Keratinocyte (primary cell): Measurements from ENCODE around the gene FANK1. TPM values are rescaled to one million over a fixed set of nuclear protein-coding genes. Genes with fewer than 3 reads are reported as not detected.

Experiments used
- DNase-seq: peaks from one replicate; pipeline ENCODE4 v3.0.0-alpha.2; 2011; ENCODE audit warnings: low read depth, missing footprints, low spot score
- FAIRE-seq: peaks from 2 replicates; lab custom pipeline; 2011; peaks lifted over from hg19 to GRCh38; lab: Jason Lieb, UNC
- H2AFZ ChIP-seq: 2 replicates; pipeline ENCODE4 v1.6.0; 2012; ENCODE audit warnings: low read length, control low read depth, inconsistent platforms; ENCODE audit not compliant: control insufficient read depth
- H3K27ac ChIP-seq: 2 replicates; pipeline ENCODE4 v1.5.1; 2011; ENCODE audit warnings: low read length; ENCODE audit not compliant: control insufficient read depth, insufficient read depth
- H3K27me3 ChIP-seq: 3 replicates; pipeline ENCODE4 v1.6.0; 2011; ENCODE audit warnings: low read length; ENCODE audit not compliant: control insufficient read depth, insufficient read depth; ENCODE audit errors: extremely low read depth
- H3K36me3 ChIP-seq, 2 experiments: 2 replicates in 1 of 2; 3 replicates in 1 of 2; pipeline ENCODE4 v1.5.1; 2011; ENCODE audit warnings: low read length in 2 of 2, mild to moderate bottlenecking in 1 of 2; ENCODE audit not compliant: control insufficient read depth in 2 of 2, insufficient read depth in 2 of 2; ENCODE audit errors: extremely low read depth in 1 of 2
- H3K4me1 ChIP-seq: 3 replicates; pipeline ENCODE4 v1.5.1; 2011; ENCODE audit warnings: low read length; ENCODE audit not compliant: control insufficient read depth, insufficient read depth; ENCODE audit errors: extremely low read depth
- H3K4me2 ChIP-seq: 3 replicates; pipeline ENCODE4 v1.6.0; 2011; ENCODE audit warnings: low read depth, low read length; ENCODE audit not compliant: control insufficient read depth, insufficient read depth; ENCODE audit errors: extremely low read depth
- H3K4me3 ChIP-seq, 3 experiments: fragments of 200-600 bp in 1 of 3; sonication (generic) in 1 of 3; 2 replicates in 2 of 3; 3 replicates in 1 of 3; pipeline ENCODE4 v1.5.1; 2011 to 2016; ENCODE audit warnings: low read length in 3 of 3, mild to moderate bottlenecking in 3 of 3, control low read depth in 2 of 3, inconsistent platforms in 1 of 3, low read depth in 1 of 3, mixed read lengths in 1 of 3, mixed run types in 1 of 3, moderate library complexity in 1 of 3; ENCODE audit not compliant: control insufficient read depth in 2 of 3, insufficient read depth in 2 of 3; ENCODE audit errors: extremely low read depth in 1 of 3
- H3K79me2 ChIP-seq: 2 replicates; pipeline ENCODE4 v1.6.0; 2012; ENCODE audit warnings: low read length; ENCODE audit not compliant: control insufficient read depth, insufficient read depth
- H3K9ac ChIP-seq: 3 replicates; pipeline ENCODE4 v1.6.0; 2011; ENCODE audit warnings: low read length; ENCODE audit not compliant: control insufficient read depth, insufficient read depth; ENCODE audit errors: extremely low read depth
- H3K9me1 ChIP-seq: 3 replicates; pipeline ENCODE4 v1.6.0; 2011; ENCODE audit warnings: low read length; ENCODE audit not compliant: control insufficient read depth, insufficient read depth; ENCODE audit errors: extremely low read depth
- H3K9me3 ChIP-seq: 2 replicates; pipeline ENCODE4 v1.5.1; 2012; ENCODE audit warnings: low read depth, low read length; ENCODE audit not compliant: control insufficient read depth
- H4K20me1 ChIP-seq: 3 replicates; pipeline ENCODE4 v1.6.0; 2011; ENCODE audit warnings: low read length; ENCODE audit not compliant: control insufficient read depth, insufficient read depth; ENCODE audit errors: extremely low read depth
- CTCF ChIP-seq, 3 experiments: IDR thresholded peaks in 1 of 3; conservative IDR thresholded peaks in 1 of 3; optimal IDR thresholded peaks in 1 of 3; 2 replicates in 2 of 3; 3 replicates in 1 of 3; pipeline versions ENCODE3 to v1.5.1; 2011; ENCODE audit warnings: low read length in 3 of 3, mild to moderate bottlenecking in 3 of 3, moderate library complexity in 2 of 3, control low read depth in 1 of 3, inconsistent platforms in 1 of 3; ENCODE audit not compliant: insufficient read depth in 2 of 3; ENCODE audit errors: extremely low read depth in 1 of 3
- EZH2 ChIP-seq: IDR thresholded peaks from one replicate; pipeline ENCODE4 v1.6.1; 2012; ENCODE audit warnings: inconsistent platforms, mild to moderate bottlenecking, low read length, moderate library complexity
- dilution Hi-C: fragments of 300-500 bp; cut with MboI; formaldehyde crosslinking; loops from one replicate; pipeline ENCODE4 v1.7.0; 2020; ENCODE audit warnings: low sequenced_read_pairs; ENCODE audit not compliant: extremely low pct_ligation_motif_present
- polyA plus RNA-seq, 5 experiments: library from polyadenylated mRNA; depleted of rRNA in 3 of 5; stranded (reverse) in 3 of 5; stranded (forward) in 1 of 5; unstranded in 1 of 5; fragments of >200 nt; gene quantifications; 1 replicate in 1 of 5; 2 replicates in 3 of 5; 3 replicates in 1 of 5; pipeline versions ENCODE4 v1.2.1 to v1.2.3, GENCODE V29; 2011 to 2012; ENCODE audit warnings: missing spikeins in 2 of 5, low read depth in 1 of 5, low replicate concordance in 1 of 5

FANK1 gene
- polyA plus RNA-seq, 1 donor (not counting 4 experiments of a cell fraction or from before 2014, with no cell fraction given), result 13.4 TPM

GRCh38 chr10:125871338-125871737, 25.0 kb upstream of the FANK1 start:
- no peaks in the 10 kb centered on the region for H4K20me1 ChIP-seq
- no peak overlapping the region for H2AFZ ChIP-seq
- H3K9ac ChIP-seq, result no peak overlapping the region
- no peak overlapping the region for H3K27ac ChIP-seq
- no peaks in the 10 kb centered on the region for H3K79me2 ChIP-seq
- DNase-seq, result no peak
- FAIRE-seq, result no peak
- TF ChIP-seq EZH2, result no peak
- no peak for TF ChIP-seq CTCF (optimal IDR thresholded peaks at IDR 0.05 in 1 of 3, IDR thresholded peaks at IDR 0.05 in 1 of 3, conservative IDR thresholded peaks at IDR 0.05 in 1 of 3; ENCODE audit: extremely low read depth in 1 of 3, insufficient read depth in 2 of 3, low read length in 3 of 3)
- no peak overlapping the region for H3K4me3 ChIP-seq
- H3K9me3 ChIP-seq, result peaks cover under 1% of the 10 kb centered on the region
- no peaks in the 10 kb centered on the region for H3K27me3 ChIP-seq
- H3K9me1 ChIP-seq, result no peaks in the 10 kb centered on the region
- H3K36me3 ChIP-seq, result peaks cover 5 to 11% of the 10 kb centered on the region in 2 experiments
- H3K4me1 ChIP-seq, result peaks cover 9% of the 10 kb centered on the region
- dilution Hi-C loops, result no loop called here
- H3K4me2 ChIP-seq, result no peak overlapping the region

GRCh38 chr10:125878957-125879835, 17.2 kb upstream of the FANK1 start:
- Histone ChIP-seq H3K27me3 (no peaks in the 10 kb centered on the region), H3K27ac (peak overlapping the region; percentile 45), H3K4me1 (peaks cover 11% of the 10 kb centered on the region), H4K20me1 (no peaks in the 10 kb centered on the region), H3K79me2 (peaks cover 11% of the 10 kb centered on the region), H2AFZ (no peak overlapping the region), H3K4me2 (peak overlapping the region; percentile 55), H3K9me3 (peaks cover 2% of the 10 kb centered on the region), H3K36me3 (peaks cover 8 to 18% of the 10 kb centered on the region in 2 experiments), H3K9ac (no peak overlapping the region), H3K4me3 (peak overlapping the region in 1 of 3 experiments; percentile 11), H3K9me1 (no peaks in the 10 kb centered on the region)
- dilution Hi-C loops, result no loop called here
- DNase-seq, result peak; percentile 52
- no peak for TF ChIP-seq EZH2
- TF ChIP-seq CTCF (optimal IDR thresholded peaks at IDR 0.05 in 1 of 3, IDR thresholded peaks at IDR 0.05 in 1 of 3, conservative IDR thresholded peaks at IDR 0.05 in 1 of 3; ENCODE audit: extremely low read depth in 1 of 3, insufficient read depth in 2 of 3, low read length in 3 of 3), result no peak
- FAIRE-seq, result peak; percentile 93
